ENCODE data around the gene GFRA1.

The GFRA1 gene

DNA sequence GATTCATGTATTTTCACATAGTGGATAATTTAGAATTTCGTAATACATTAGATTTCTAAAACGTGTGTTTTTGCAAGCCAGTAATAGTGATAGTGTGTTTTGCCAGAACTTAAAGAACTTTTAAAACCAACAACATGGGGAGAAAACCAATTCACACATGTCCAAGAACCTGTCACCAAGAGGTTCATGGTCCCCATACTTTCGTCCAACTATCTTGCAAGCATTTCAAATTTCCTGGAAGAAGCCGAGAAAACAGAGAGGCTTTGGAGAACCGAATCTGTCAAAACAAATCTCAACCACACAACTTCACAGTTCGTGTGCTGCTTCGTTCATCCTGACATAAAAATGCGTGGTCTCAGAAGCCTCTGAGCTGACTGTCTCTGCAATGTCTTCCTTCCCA, 31.9 kb downstream of the GFRA1 start:
- Mint-ChIP-seq H3K9me3 (no peaks in the 10 kb centered on the region), H3K27ac (no peak overlapping the region), H3K27me3 (no peaks in the 10 kb centered on the region), H3K4me3 (no peak overlapping the region), H3K36me3 (ENCODE audit: low read depth) (no peaks in the 10 kb centered on the region), H3K4me1 (ENCODE audit: low read depth) (peaks cover 5% of the 10 kb centered on the region)
- intact Hi-C loops (cut with micrococcal nuclease) = no loop called here

- H3K27me3 Mint-ChIP-seq = no peaks in the 10 kb centered on the region
- no peak overlapping the region for H3K4me3 Mint-ChIP-seq
- intact Hi-C loops (cut with micrococcal nuclease) = no loop called here
- no peak overlapping the region for H3K27ac Mint-ChIP-seq
- H3K36me3 Mint-ChIP-seq (ENCODE audit: low read depth) = no peaks in the 10 kb centered on the region
- H3K9me3 Mint-ChIP-seq = peaks cover 5% of the 10 kb centered on the region
- peaks cover 5% of the 10 kb centered on the region for H3K4me1 Mint-ChIP-seq (ENCODE audit: low read depth)
Observed at GRCh38 chr10:116240157-116240950, 32.7 kb downstream of the GFRA1 start.

DNA sequence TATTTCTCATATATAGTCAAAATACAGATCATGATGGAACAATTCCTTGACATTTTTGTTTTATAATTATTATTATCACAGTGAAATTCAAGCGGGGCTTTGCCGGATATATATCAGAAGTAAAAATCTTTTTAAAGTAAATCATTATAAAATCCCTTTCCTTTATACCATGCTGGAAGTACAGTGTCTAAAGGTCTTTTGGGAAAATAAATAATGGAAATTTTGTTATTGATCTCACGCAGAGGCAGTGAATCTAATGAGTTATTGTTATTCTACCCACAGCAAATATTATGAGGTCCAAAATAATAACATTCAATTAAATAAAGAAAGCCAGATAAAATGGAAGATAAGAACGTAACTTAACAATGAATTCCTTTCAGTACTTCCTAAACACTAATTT, 33.8 kb downstream of the GFRA1 start:
- H3K4me1 Mint-ChIP-seq (ENCODE audit: low read depth) = no peaks in the 10 kb centered on the region
- H3K27ac Mint-ChIP-seq = no peak overlapping the region
- intact Hi-C loops (cut with micrococcal nuclease) = no loop called here
- no peak overlapping the region for H3K4me3 Mint-ChIP-seq
- H3K9me3 Mint-ChIP-seq = peaks cover 9% of the 10 kb centered on the region
- no peaks in the 10 kb centered on the region for H3K27me3 Mint-ChIP-seq
- no peaks in the 10 kb centered on the region for H3K36me3 Mint-ChIP-seq (ENCODE audit: low read depth)

- no peaks in the 10 kb centered on the region for H3K4me1 Mint-ChIP-seq (ENCODE audit: low read depth)
- peaks cover 9% of the 10 kb centered on the region for H3K9me3 Mint-ChIP-seq
- no peaks in the 10 kb centered on the region for H3K27me3 Mint-ChIP-seq
- no peaks in the 10 kb centered on the region for H3K36me3 Mint-ChIP-seq (ENCODE audit: low read depth)
- intact Hi-C loops (cut with micrococcal nuclease) = no loop called here
- H3K4me3 Mint-ChIP-seq = no peak overlapping the region
- H3K27ac Mint-ChIP-seq = no peak overlapping the region
Observed at GRCh38 chr10:116237970-116238369, 35.0 kb downstream of the GFRA1 start.

DNA sequence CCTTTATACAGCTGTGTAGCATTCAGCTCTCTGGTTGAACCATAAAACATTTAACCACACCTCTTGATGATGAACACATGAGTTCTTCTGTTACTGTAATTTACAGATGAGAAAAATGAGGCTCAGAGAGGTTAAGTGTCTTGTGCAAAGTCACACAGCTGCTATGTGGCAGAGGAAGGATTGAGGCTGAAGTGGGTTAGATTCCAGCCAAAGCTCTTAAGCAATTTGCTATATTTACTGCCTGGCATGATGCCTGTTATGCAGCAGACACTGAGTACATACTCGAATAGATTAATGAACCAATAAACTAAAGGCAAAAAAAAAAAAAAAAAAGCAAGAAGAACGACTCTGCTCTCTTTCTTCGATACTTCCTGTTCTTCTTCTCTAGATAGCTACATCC, 35.7 kb downstream of the GFRA1 start:
- intact Hi-C loops (cut with micrococcal nuclease) = no loop called here
- Mint-ChIP-seq H3K27ac (no peak overlapping the region), H3K27me3 (no peaks in the 10 kb centered on the region), H3K36me3 (ENCODE audit: low read depth) (no peaks in the 10 kb centered on the region), H3K4me1 (ENCODE audit: low read depth) (no peaks in the 10 kb centered on the region), H3K4me3 (no peak overlapping the region), H3K9me3 (peaks cover 9% of the 10 kb centered on the region)

DNA sequence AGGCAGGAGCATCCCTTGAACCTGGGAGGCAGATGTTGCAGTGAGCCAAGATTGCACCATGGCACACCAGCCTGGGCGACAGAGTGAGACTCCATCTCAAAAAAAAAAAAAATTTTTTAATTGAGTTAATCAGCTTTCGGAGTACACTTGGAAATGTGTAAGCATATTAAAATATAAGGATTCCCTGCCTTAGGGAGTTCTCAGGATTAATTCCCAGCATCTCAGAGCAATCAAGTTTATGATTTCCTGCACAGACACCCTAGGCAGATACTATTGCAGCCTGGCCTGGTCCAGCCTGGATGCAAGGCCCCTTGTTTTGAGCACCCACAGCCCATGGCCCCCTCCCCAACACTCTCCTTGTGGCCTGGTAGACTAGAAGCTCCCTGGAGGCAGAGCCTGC, 39.8 kb downstream of the GFRA1 start:
- H3K27me3 Mint-ChIP-seq = no peaks in the 10 kb centered on the region
- H3K4me1 Mint-ChIP-seq (ENCODE audit: low read depth) = no peaks in the 10 kb centered on the region
- no peak overlapping the region for H3K27ac Mint-ChIP-seq
- intact Hi-C loops (cut with micrococcal nuclease) = no loop called here
- no peak overlapping the region for H3K4me3 Mint-ChIP-seq
- peaks cover 9% of the 10 kb centered on the region for H3K9me3 Mint-ChIP-seq
- no peaks in the 10 kb centered on the region for H3K36me3 Mint-ChIP-seq (ENCODE audit: low read depth)

DNA sequence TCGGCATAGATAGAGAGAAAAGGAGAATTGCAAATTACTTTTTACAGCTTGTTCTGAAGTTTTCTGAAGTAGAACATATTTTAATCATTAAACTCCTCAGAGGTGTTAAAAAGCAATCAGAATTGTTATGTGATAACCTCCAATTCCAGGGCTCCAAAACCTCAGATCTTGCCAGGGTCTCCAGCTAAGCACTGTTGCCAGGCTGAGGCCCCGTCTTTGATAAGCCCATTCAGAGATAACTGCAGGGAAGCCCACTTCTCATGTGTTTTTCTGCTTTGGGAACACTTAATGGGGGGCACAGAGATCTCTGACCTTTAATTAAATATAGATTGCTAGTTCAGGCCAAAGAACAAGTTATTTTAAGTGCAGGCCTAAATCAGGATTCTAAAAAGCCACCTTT, 40.4 kb downstream of the GFRA1 start:
- H3K27ac Mint-ChIP-seq = no peak overlapping the region
- no peaks in the 10 kb centered on the region for H3K4me1 Mint-ChIP-seq (ENCODE audit: low read depth)
- no peak overlapping the region for H3K4me3 Mint-ChIP-seq
- intact Hi-C loops (cut with micrococcal nuclease) = no loop called here
- peaks cover 9% of the 10 kb centered on the region for H3K9me3 Mint-ChIP-seq
- H3K27me3 Mint-ChIP-seq = no peaks in the 10 kb centered on the region
- H3K36me3 Mint-ChIP-seq (ENCODE audit: low read depth) = no peaks in the 10 kb centered on the region

DNA sequence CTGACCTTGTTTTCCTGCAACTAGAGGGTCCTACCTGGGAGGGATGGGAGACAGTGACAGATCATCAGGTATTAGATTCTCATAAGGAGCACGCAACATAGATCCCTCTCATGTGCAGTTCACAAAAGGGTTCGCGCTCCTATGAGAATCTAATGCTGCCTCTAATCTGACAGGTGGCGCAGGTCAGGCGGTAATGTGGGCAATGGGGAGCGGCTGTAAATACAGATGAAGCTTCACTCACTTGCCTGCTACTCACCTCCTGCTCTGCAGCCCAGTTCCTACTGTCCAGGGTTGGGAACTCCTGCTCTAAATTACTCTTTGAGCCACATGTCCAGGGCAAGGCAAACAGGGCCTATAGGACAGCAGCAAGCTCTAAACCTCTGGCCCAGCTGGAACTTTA, 46.2 kb downstream of the GFRA1 start:
- no peaks in the 10 kb centered on the region for H3K9me3 Mint-ChIP-seq
- H3K27me3 Mint-ChIP-seq = no peaks in the 10 kb centered on the region
- intact Hi-C loops (cut with micrococcal nuclease) = no loop called here
- no peak overlapping the region for H3K4me3 Mint-ChIP-seq
- no peak overlapping the region for H3K27ac Mint-ChIP-seq
- H3K36me3 Mint-ChIP-seq (ENCODE audit: low read depth) = no peaks in the 10 kb centered on the region
- no peaks in the 10 kb centered on the region for H3K4me1 Mint-ChIP-seq (ENCODE audit: low read depth)

DNA sequence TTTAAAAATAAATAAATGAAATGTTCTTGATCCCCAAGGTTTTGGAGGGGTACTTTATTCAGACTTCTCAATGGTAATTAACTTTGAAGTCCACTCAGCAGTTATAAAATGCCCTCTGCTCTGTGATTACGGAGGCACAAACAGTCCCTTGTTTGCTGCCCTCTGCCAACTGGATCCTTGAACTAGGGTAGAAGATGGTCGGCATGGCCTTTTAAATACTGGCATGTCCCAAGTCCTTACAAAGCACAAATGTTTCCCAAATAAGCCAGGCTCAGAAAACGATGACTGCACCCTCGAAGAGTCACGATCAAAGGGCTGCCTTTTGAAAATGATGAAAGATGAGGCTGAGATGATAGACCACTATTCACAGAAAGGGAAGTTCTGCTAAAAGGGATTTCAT, 47.0 kb downstream of the GFRA1 start:
- no peak overlapping the region for H3K4me3 Mint-ChIP-seq
- intact Hi-C loops (cut with micrococcal nuclease) = no loop called here

GRCh38 chr10:116223289-116223688, 49.7 kb downstream of the GFRA1 start:
- Mint-ChIP-seq H3K9me3 (no peaks in the 10 kb centered on the region), H3K27me3 (no peaks in the 10 kb centered on the region), H3K27ac (no peak overlapping the region), H3K4me1 (ENCODE audit: low read depth) (no peaks in the 10 kb centered on the region), H3K4me3 (no peak overlapping the region), H3K36me3 (ENCODE audit: low read depth) (no peaks in the 10 kb centered on the region)
- intact Hi-C loops (cut with micrococcal nuclease) = no loop called here

More for the DNA sequence above, 47.0 kb downstream of the GFRA1 start:
- no peak overlapping the region for H3K27ac Mint-ChIP-seq
- no peaks in the 10 kb centered on the region for H3K36me3 Mint-ChIP-seq (ENCODE audit: low read depth)
- no peaks in the 10 kb centered on the region for H3K9me3 Mint-ChIP-seq
- H3K4me1 Mint-ChIP-seq (ENCODE audit: low read depth) = no peaks in the 10 kb centered on the region
- H3K27me3 Mint-ChIP-seq = no peaks in the 10 kb centered on the region

GRCh38 chr10:116221053-116221452, 52.0 kb downstream of the GFRA1 start:
- Mint-ChIP-seq H3K4me1 (ENCODE audit: low read depth) (no peaks in the 10 kb centered on the region), H3K27ac (no peak overlapping the region), H3K27me3 (no peaks in the 10 kb centered on the region), H3K36me3 (ENCODE audit: low read depth) (no peaks in the 10 kb centered on the region), H3K9me3 (no peaks in the 10 kb centered on the region), H3K4me3 (no peak overlapping the region)
- intact Hi-C loops (cut with micrococcal nuclease) = no loop called here

- Mint-ChIP-seq H3K4me3 (no peak overlapping the region), H3K27me3 (no peaks in the 10 kb centered on the region), H3K9me3 (no peaks in the 10 kb centered on the region), H3K4me1 (ENCODE audit: low read depth) (no peaks in the 10 kb centered on the region), H3K27ac (no peak overlapping the region), H3K36me3 (ENCODE audit: low read depth) (no peaks in the 10 kb centered on the region)
- intact Hi-C loops (cut with micrococcal nuclease) = no loop called here
Observed at GRCh38 chr10:116216676-116217075, 56.3 kb downstream of the GFRA1 start.

DNA sequence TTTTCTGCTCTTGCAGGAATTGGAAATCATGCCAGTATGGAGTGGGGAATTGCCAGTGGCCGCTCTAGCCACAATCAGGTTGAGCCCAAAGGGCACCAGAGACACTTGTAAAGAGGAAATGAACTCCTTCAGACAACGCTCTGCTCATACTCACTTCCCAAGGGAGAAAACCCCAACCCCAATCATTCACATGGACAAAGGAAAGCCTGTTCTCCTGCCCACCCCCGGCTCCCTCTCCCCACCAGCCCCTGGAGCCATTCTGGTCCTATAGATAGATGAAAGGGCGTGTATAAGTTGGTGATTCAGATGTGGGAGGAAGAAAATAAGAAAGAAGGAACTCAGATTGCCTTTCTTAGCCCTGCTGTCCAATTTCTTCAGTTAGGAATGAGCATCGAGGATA, 57.4 kb downstream of the GFRA1 start:
- H3K4me3 Mint-ChIP-seq = no peak overlapping the region
- H3K27ac Mint-ChIP-seq = no peak overlapping the region
- H3K4me1 Mint-ChIP-seq (ENCODE audit: low read depth) = no peaks in the 10 kb centered on the region
- H3K27me3 Mint-ChIP-seq = no peaks in the 10 kb centered on the region
- no peaks in the 10 kb centered on the region for H3K9me3 Mint-ChIP-seq
- H3K36me3 Mint-ChIP-seq (ENCODE audit: low read depth) = no peaks in the 10 kb centered on the region
- intact Hi-C loops (cut with micrococcal nuclease) = no loop called here

DNA sequence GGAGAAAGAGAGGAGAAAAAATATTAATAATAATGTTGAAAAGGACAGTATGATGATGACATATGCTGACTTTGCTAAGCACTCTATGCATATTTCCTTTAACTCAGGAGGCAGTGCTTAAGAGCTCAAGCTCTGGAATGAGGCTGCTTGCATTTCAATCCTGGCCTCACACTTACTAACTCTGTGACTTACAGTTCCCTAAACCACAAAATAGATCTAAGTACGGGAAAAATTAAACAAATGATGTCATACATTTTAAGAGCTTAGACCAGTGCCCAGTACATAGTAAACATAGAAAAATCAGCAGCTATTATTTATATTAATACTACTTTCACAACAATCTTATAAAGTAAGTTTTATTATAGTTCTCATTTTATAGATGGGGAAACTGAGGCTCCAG, 61.3 kb downstream of the GFRA1 start:
- no peak overlapping the region for H3K4me3 Mint-ChIP-seq
- no peak overlapping the region for H3K27ac Mint-ChIP-seq
- no peaks in the 10 kb centered on the region for H3K27me3 Mint-ChIP-seq
- H3K4me1 Mint-ChIP-seq (ENCODE audit: low read depth) = no peaks in the 10 kb centered on the region
- intact Hi-C loops (cut with micrococcal nuclease) = no loop called here
- no peaks in the 10 kb centered on the region for H3K9me3 Mint-ChIP-seq
- no peaks in the 10 kb centered on the region for H3K36me3 Mint-ChIP-seq (ENCODE audit: low read depth)
